Muscle of leg (tissue), 11 donors: Measurements from ENCODE around the gene KIF18B. TPM values are rescaled to one million over a fixed set of nuclear protein-coding genes. Genes with fewer than 3 reads are reported as not detected.

Experiments used
- DNase-seq: peaks from one replicate; pipeline ENCODE4 v3.0.0; 2013
- H3K27ac ChIP-seq: one replicate; pipeline ENCODE4 v1.5.1; 2013; ENCODE audit warnings: mild to moderate bottlenecking, low read length, control low read depth
- H3K27me3 ChIP-seq: one replicate; pipeline ENCODE4 v1.6.1; 2013; ENCODE audit warnings: low read length; ENCODE audit not compliant: control insufficient read depth, insufficient read depth
- H3K36me3 ChIP-seq: one replicate; pipeline ENCODE4 v1.6.1; 2013; ENCODE audit warnings: low read length; ENCODE audit not compliant: control insufficient read depth, insufficient read depth
- H3K4me1 ChIP-seq: one replicate; pipeline ENCODE4 v1.6.1; 2013; ENCODE audit warnings: low read length; ENCODE audit not compliant: control insufficient read depth, insufficient read depth
- H3K4me3 ChIP-seq: one replicate; pipeline ENCODE4 v1.5.1; 2013; ENCODE audit warnings: low read length, control low read depth
- H3K9me3 ChIP-seq: replicated peaks from 2 replicates; pipeline ENCODE4 v1.6.1; 2013; ENCODE audit warnings: low read depth, low read length; ENCODE audit not compliant: control insufficient read depth
- WGBS: methylation state at CpG from one replicate; pipeline ENCODE4 v1.1.5; 2013; ENCODE audit warnings: missing lambda C conversion rate; ENCODE audit not compliant: insufficient coverage; 5-methylcytosine and 5-hydroxymethylcytosine counted together
- polyA plus RNA-seq, 8 donors: library from polyadenylated mRNA; unstranded; fragments of 120-200 nt; gene quantifications; one replicate each; pipeline versions ENCODE4 v1.2.1 to v1.2.3, GENCODE V29; 2013; ENCODE audit warnings: inconsistent platforms in 1 of 8, low replicate concordance in 1 of 8; ENCODE audit not compliant: insufficient read length in 8 of 8, insufficient read depth in 1 of 8
- total RNA-seq: library from RNA; stranded (reverse); fragments of 120-200 nt; gene quantifications from one replicate; pipeline ENCODE4 v1.2.4, GENCODE V29; 2013

The KIF18B gene
- total and polyA plus RNA-seq, 9 donors, result 1.9 to 12.2 (median 8.4) TPM

DNA sequence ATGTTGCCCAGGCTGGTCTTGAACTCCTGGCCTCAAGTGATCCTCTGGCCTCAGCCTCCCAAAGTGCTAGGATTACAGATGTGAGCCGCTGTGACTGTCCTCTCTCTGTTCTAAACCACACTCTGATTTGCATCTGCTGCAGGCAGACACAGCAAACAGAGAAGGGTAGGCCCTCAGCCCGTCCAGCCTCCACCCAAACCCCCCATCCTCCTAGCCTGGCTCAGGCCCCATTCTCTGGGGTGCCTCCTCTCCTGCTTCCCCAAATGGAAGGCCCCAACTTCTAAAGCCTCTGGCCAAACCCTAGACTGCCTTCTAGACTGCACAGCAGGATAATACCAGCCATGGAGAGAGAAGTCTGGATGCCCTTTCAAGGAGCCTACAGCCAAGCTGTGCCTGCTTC is 28.2 kb downstream of the KIF18B start:
- Histone ChIP-seq H3K27me3 (peaks cover 25% of the 10 kb centered on the region), H3K36me3 (no peaks in the 10 kb centered on the region), H3K4me3 (no peak overlapping the region), H3K27ac (no peak overlapping the region), H3K4me1 (peaks cover 47% of the 10 kb centered on the region), H3K9me3 (no peaks in the 10 kb centered on the region)
- WGBS, result 43% methylated on average over 1 of the region's 2 CpGs
- DNase-seq, result no peak

DNA sequence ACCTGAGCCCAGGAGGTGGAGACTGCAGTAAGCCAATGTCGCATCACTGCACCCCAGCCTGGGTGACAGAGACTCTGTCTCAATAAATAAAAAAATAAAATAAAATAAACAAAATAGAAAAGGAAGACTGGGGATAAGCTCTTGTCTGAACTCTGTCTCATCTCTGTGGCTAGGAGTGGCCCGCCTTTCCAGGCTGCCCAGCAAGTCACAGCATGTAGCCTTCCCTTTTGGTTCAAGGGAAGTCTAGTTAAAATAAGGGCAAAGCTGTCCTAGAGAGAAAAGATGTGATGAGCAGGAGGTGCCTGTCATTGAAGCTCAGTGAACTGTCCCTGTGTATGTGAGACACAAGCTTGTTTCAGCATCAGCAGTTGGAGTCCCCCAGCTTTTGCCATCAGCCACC is 29.6 kb downstream of the KIF18B start:
- no peak overlapping the region for H3K4me3 ChIP-seq
- no CpG with 5 or more reads among the region's 2 CpGs for WGBS
- H3K27ac ChIP-seq, result no peak overlapping the region
- H3K9me3 ChIP-seq, result no peaks in the 10 kb centered on the region
- H3K36me3 ChIP-seq, result no peaks in the 10 kb centered on the region
- no peak for DNase-seq
- H3K4me1 ChIP-seq, result peaks cover 47% of the 10 kb centered on the region
- peaks cover 39% of the 10 kb centered on the region for H3K27me3 ChIP-seq

DNA sequence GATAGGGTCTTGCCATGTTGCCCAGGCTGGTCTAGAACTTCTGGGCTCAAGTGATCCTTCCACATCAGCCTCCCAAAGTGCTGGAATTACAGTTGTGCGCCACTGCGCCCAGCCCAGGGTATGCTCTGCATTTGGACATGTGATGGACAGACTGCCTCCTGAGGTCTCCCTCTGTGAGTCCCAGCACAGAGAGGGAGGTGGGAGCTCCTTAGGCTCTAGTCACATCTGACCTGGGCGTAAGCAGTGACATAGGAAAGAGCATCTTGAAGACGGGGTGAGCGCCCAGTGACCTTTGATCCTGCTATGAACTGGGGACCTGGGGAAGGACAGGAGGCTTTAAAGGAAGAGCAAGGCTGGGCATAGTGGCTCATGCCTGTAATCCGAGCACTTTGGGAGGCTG is 30.1 kb downstream of the KIF18B start:
- H3K27ac ChIP-seq, result no peak overlapping the region
- no peaks in the 10 kb centered on the region for H3K36me3 ChIP-seq
- H3K4me1 ChIP-seq, result peaks cover 47% of the 10 kb centered on the region
- WGBS, result 90% methylated on average over 5 of the region's 6 CpGs
- no peak for DNase-seq
- peaks cover 39% of the 10 kb centered on the region for H3K27me3 ChIP-seq
- H3K9me3 ChIP-seq, result no peaks in the 10 kb centered on the region
- H3K4me3 ChIP-seq, result no peak overlapping the region

DNA sequence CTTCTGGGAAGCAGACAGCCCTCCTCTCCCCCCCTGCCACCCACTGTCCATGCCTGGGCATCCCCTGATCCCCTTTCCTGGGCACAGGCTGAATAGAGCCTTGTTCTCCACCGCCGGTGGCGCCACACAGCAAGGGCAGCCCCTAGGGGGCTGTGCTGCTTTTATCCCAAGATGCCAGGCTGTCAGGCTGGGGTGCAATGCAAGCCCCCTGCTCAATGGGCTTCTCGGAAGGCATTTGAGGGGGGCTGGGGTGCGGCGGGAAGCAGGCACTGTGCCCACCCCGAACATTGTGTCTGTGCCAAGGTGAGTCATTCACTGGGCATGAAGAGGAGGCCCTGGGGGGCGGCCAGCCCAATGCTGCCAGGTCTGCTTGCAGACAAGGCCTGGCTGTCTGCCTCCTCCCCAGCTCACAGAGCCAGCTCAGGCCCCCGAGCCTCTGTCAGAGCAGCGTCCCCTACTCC is 30.8 kb downstream of the KIF18B start:
- Histone ChIP-seq H3K36me3 (no peaks in the 10 kb centered on the region), H3K4me1 (peaks cover 47% of the 10 kb centered on the region), H3K27me3 (peaks cover 36% of the 10 kb centered on the region), H3K27ac (peak overlapping the region; percentile 55), H3K9me3 (no peaks in the 10 kb centered on the region), H3K4me3 (no peak overlapping the region)
- 61% methylated on average over 7 of the region's 10 CpGs for WGBS
- peak; percentile 54 for DNase-seq

DNA sequence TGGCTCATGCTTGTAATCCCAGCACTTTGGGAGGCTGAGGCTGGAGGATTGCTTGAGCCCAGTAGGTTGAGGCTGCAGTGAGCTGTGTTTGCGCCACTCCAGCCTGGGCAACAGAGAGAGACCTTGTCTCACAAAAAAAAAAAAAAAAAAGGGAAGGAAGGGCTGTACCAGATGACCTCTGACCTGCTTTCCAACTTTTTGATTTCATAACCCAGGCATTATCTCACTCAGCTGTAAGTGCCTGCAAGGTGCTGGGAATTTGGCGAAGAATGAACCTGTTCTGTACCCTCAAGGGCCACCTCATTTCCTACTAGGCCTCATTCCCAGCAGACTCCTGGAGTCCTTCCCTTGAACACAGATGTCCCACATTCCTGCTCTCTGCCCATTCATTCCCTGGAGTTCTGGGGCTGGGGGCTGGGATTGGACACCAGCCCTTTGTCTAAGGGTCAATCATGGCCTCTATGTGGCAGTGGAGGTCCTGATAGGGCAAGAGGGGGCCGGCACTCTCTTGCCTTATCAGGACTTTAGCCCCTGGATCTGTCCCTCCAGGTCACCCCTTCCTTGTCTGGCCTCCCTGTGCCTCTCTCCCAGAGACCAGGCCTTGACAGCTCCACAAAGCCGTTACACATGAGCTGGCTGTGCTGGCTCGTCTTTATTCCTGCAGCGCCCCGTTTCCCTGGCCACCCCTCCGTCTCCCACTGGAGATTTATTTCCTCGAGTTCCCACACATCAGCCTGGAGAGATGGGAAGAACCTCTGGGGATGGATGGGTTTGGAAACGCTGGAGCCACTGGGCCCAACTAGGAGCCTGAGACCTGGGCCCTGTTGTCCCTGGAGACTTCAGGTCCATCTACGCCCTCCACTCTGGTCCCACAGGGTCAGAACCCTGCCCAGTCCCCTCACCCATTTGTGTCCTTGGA is 31.5 kb downstream of the KIF18B start:
- DNase-seq, result no peak
- 38% methylated on average over 2 of the region's 11 CpGs for WGBS
- Histone ChIP-seq H3K27me3 (peaks cover 39% of the 10 kb centered on the region), H3K27ac (peak overlapping the region; percentile 55), H3K4me3 (no peak overlapping the region), H3K36me3 (no peaks in the 10 kb centered on the region), H3K9me3 (no peaks in the 10 kb centered on the region), H3K4me1 (peaks cover 48% of the 10 kb centered on the region)

DNA sequence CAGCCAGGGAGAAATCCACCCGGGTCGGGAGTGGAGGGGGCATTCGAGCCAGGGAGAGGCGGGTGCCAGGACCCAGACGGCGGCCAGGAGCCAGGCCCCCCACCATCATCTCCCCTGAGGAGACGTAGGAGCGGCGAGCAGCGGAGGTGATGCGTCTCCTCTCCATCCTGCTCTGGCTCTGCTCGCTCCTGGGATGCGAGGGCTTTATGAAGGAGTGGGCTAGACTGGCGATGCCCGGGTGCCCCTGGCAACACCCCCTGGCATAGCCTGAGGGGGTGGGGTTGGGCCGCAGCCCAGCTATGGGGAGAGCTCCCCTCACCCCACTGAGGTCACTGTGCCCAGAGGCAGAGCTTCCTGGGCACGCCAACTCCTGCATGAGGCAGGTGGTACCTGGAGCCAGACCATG is 32.2 kb downstream of the KIF18B start, which contains the start of gene GFAP:
TSS of gene GFAP (minus strand) at position 180 of the 406 bp plus-strand sequence. CDS start at position 166, 14 bp downstream.
- H3K9me3 ChIP-seq, result no peaks in the 10 kb centered on the region
- H3K36me3 ChIP-seq, result no peaks in the 10 kb centered on the region
- H3K27ac ChIP-seq, result peak within 1 kb of the TSS; percentile 3
- peaks cover 37% of the 10 kb centered on the region for H3K27me3 ChIP-seq
- DNase-seq, result no peak
- no peak within 1 kb of the TSS for H3K4me3 ChIP-seq
- H3K4me1 ChIP-seq, result peaks cover 46% of the 10 kb centered on the region
- 73% methylated on average over 11 of the region's 17 CpGs for WGBS

DNA sequence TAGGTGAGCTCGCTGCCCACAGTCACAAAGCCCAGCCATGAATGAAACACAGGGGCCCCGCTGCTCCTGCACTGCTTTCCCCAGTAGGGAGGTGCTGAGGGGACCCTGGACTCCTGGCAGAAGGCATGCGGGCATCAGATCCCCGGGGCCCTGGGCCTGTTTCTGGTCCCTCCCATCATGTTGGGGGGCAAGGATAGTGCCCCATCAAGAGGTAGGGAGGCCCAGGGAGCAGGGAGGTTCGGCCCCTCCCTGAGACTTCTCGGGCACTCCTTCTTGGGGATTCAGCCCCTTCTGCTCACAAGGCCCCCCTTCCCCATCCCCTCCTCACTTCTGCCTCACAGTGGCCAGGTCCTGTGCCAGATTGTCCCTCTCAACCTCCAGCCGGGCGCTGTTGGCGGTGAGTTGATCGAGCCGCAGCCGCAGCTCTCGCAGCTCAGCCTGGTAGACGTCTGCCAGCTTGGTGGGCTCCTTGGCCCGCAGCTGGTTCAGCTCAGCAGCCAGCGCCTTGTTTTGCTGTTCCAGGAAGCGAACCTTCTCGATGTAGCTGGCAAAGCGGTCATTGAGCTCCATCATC is 32.8 kb downstream of the KIF18B start:
- Histone ChIP-seq H3K4me3 (no peak overlapping the region), H3K27ac (no peak overlapping the region), H3K27me3 (peaks cover 38% of the 10 kb centered on the region), H3K36me3 (no peaks in the 10 kb centered on the region), H3K4me1 (peaks cover 43% of the 10 kb centered on the region), H3K9me3 (no peaks in the 10 kb centered on the region)
- DNase-seq, result no peak
- 78% methylated on average over 15 of the region's 19 CpGs for WGBS

DNA sequence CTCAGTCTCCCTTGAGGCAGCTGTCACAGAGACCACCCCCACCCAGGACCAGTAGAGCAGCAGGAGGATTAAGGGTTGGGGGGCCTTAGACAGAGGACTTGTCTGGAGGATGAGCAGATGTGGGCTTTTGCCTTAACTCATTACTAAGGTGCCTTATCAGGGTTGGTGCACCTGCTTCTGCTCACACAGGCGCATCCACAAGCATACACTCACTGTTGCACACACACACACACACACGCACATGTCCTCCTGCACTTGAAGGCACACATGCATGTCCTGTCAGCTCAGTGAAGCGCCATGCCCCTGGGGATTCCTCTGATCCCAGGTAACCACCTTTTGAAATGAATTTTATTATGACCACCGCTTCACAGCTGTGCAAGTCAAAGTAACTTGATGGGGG is 33.4 kb downstream of the KIF18B start:
- Histone ChIP-seq H3K27ac (no peak overlapping the region), H3K27me3 (peaks cover 40% of the 10 kb centered on the region), H3K9me3 (no peaks in the 10 kb centered on the region), H3K4me1 (peaks cover 39% of the 10 kb centered on the region), H3K4me3 (no peak overlapping the region), H3K36me3 (no peaks in the 10 kb centered on the region)
- WGBS, result 64% methylated on average over 4 of the region's 4 CpGs
- no peak for DNase-seq

DNA sequence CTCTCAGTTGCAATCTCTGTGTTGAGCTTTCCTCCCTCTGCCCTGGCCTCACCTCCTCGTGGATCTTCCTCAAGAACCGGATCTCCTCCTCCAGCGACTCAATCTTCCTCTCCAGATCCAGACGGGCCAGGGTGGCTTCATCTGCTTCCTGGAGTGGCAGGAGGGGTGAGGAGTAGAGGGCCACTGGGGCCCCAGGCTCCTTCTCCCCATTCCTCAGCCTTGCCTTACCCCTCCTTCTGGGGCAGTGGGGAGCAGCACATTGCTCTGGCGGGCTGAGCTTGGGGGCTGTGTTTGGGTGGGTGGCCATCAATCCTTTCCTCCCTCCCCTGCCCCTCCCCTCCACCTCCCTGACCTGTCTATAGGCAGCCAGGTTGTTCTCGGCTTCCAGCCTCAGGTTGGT is 33.9 kb downstream of the KIF18B start:
- Histone ChIP-seq H3K27ac (no peak overlapping the region), H3K36me3 (no peaks in the 10 kb centered on the region), H3K4me1 (peaks cover 39% of the 10 kb centered on the region), H3K9me3 (no peaks in the 10 kb centered on the region), H3K27me3 (peaks cover 40% of the 10 kb centered on the region), H3K4me3 (no peak overlapping the region)
- 40% methylated on average over 1 of the region's 6 CpGs for WGBS
- DNase-seq, result no peak

DNA sequence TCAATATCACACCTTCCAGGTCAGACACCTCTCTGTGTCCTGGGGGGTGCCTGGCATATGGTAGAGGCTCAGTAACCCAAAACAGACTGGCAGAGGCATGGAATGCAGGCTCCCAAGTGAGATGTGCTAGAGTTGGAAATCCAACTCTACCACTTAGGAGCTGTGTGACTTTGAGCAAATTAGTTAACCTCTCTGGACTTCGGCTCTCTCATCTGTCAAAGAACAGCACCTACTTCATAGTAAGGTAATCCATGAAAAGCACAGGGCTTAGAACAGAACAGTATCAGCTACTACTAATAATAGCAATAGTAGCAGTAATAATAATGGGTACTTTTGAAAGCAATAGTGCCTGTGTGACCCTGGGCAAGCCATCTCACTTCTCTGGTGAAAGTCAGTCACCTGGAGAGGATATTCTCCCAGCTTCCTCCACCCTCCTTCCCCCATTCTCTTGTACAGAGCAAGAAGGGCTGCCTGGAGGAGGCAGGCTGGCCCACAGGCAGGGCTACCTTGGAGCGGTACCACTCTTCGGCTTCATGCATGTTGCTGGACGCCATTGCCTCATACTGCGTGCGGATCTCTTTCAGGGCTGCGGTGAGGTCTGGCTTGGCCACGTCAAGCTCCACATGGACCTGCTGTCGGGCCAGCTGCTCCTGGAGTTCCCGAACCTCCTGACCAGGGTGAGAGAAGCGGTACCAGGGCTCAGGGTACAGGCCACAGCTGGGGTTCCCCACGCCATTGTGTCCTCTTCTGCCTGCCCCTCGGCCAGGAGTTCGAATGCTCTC is 34.6 kb downstream of the KIF18B start:
- Histone ChIP-seq H3K4me1 (peaks cover 42% of the 10 kb centered on the region), H3K4me3 (no peak overlapping the region), H3K36me3 (no peaks in the 10 kb centered on the region), H3K9me3 (no peaks in the 10 kb centered on the region), H3K27ac (no peak overlapping the region), H3K27me3 (peaks cover 40% of the 10 kb centered on the region)
- no peak for DNase-seq
- 78% methylated on average over 13 of the region's 14 CpGs for WGBS
